Epithelial cell of alveolus of lung (primary cell): ENCODE results near the gene CLIP3. TPM values are rescaled to one million over a fixed set of nuclear protein-coding genes. Genes with fewer than 3 reads are reported as not detected.

Experiments
- total RNA-seq: library from RNA; depleted of rRNA; stranded (reverse); fragments of >200 nt; gene quantifications from 2 replicates; pipeline ENCODE4 v1.2.1, GENCODE V29; 2015

CLIP3 gene
- total RNA-seq = 14.1 and 36.4 TPM in 2 replicates

GRCh38 chr19:36032251-36033104 lies at the start of gene CLIP3:
Gene CLIP3, minus strand, starts transcription at chr19:36032873. Its CDS starts 516 bp downstream, at chr19:36032357.

GRCh38 chr19:36054733-36055686 lies 22.3 kb upstream of the CLIP3 start, which contains the start of gene WDR62:
Gene WDR62, plus strand, starts transcription at chr19:36054897. Its CDS starts 75 bp downstream, at chr19:36054972.

GRCh38 chr19:36054119-36054732 lies 21.6 kb upstream of the CLIP3 start, which contains the start of gene THAP8:
Gene THAP8, minus strand, starts transcription at chr19:36054285. Its CDS starts 68 bp downstream, at chr19:36054217.

GRCh38 chr19:36014012-36014924 lies 18.4 kb downstream of the CLIP3 start, which contains the start of gene ALKBH6:
Gene ALKBH6, minus strand, starts transcription at chr19:36014213. Its CDS starts 816 bp downstream, at chr19:36013397.

GRCh38 chr19:36008336-36008978 lies 24.2 kb downstream of the CLIP3 start, which contains the start of gene SYNE4:
Gene SYNE4, minus strand, starts transcription at chr19:36008813. Its CDS starts 132 bp downstream, at chr19:36008681.

GRCh38 chr19:35995048-35995993 lies 37.4 kb downstream of the CLIP3 start, which contains the start of gene SDHAF1:
Gene SDHAF1, plus strand, starts transcription at chr19:35995188. Its CDS starts 87 bp downstream, at chr19:35995275.

Other genes starting within 250 kb of the CLIP3 start
- not detected in 2 replicates for gene PRODH2, start 220.0 kb downstream of the CLIP3 start, total RNA-seq
- not detected in 2 replicates for gene NPHS1, start 180.4 kb downstream of the CLIP3 start, total RNA-seq
- gene KIRREL2, start 176.0 kb downstream of the CLIP3 start, total RNA-seq = 0.13 TPM in 1 of 2 replicates, not detected in the other
- gene APLP1, start 164.3 kb downstream of the CLIP3 start, total RNA-seq = 12.8 and 17.3 TPM in 2 replicates
- 2.6 and 3.7 TPM in 2 replicates for gene NFKBID, start 132.3 kb downstream of the CLIP3 start, total RNA-seq
- not detected in 2 replicates for gene HCST, start 130.3 kb downstream of the CLIP3 start, total RNA-seq
- not detected in 2 replicates for gene TYROBP, start 124.6 kb downstream of the CLIP3 start, total RNA-seq
- gene LRFN3, start 96.5 kb downstream of the CLIP3 start, total RNA-seq = 8.5 and 13.9 TPM in 2 replicates
- gene SDHAF1, start 37.7 kb downstream of the CLIP3 start, total RNA-seq = 35.6 and 42.5 TPM in 2 replicates
- gene SYNE4, start 24.1 kb downstream of the CLIP3 start, total RNA-seq = 0.08 and 1.2 TPM in 2 replicates
- 38.8 and 39.5 TPM in 2 replicates for gene ALKBH6, start 18.7 kb downstream of the CLIP3 start, total RNA-seq
- gene THAP8, start 21.4 kb upstream of the CLIP3 start, total RNA-seq = 5.3 and 7.9 TPM in 2 replicates
- gene WDR62, start 22.0 kb upstream of the CLIP3 start, total RNA-seq = 1.0 and 5.0 TPM in 2 replicates
- not detected in 2 replicates for gene OVOL3, start 78.3 kb upstream of the CLIP3 start, total RNA-seq
- gene POLR2I, start 82.0 kb upstream of the CLIP3 start, total RNA-seq = 20.4 and 69.3 TPM in 2 replicates
- gene TBCB, start 82.6 kb upstream of the CLIP3 start, total RNA-seq = 137 and 315 TPM in 2 replicates
- 155 and 343 TPM in 2 replicates for gene CAPNS1, start 107.2 kb upstream of the CLIP3 start, total RNA-seq
- gene COX7A1, start 119.6 kb upstream of the CLIP3 start, total RNA-seq = 14.1 and 22.6 TPM in 2 replicates
- 1.4 and 3.1 TPM in 2 replicates for gene ZNF565, start 181.8 kb upstream of the CLIP3 start, total RNA-seq
- gene ZNF146, start 182.2 kb upstream of the CLIP3 start, total RNA-seq = 65.7 and 108 TPM in 2 replicates